Neural cell (in vitro differentiated cells): ENCODE results near the gene RHOC.

Experiments
- CTCF ChIP-seq: fragments of 450-650 bp; IDR thresholded peaks from 2 replicates; pipeline ENCODE4 v1.5.1; 2014; ENCODE audit warnings: antibody characterized with exemption, mild to moderate bottlenecking, moderate library complexity; ENCODE audit not compliant: poor library complexity, severe bottlenecking
- EZH2 ChIP-seq: fragments of 200-600, 300-800 bp; shearing (Covaris generic), sonication (generic); IDR thresholded peaks from 2 replicates; pipeline ENCODE4 v1.6.1; 2014; ENCODE audit warnings: antibody characterized with exemption, low read length, borderline replicate concordance, mild to moderate bottlenecking; ENCODE audit not compliant: insufficient read depth, poor library complexity, severe bottlenecking
- POLR2AphosphoS5 ChIP-seq: IDR thresholded peaks from 2 replicates; pipeline ENCODE4 v1.6.1; 2012
- RAD21 ChIP-seq: fragments of 450-650 bp; conservative IDR thresholded peaks from 2 replicates; pipeline ENCODE4 v1.6.1; 2014; ENCODE audit warnings: antibody characterized with exemption, mild to moderate bottlenecking, moderate library complexity
- REST ChIP-seq: IDR thresholded peaks from 2 replicates; pipeline ENCODE4 v1.6.1; 2012; ENCODE audit warnings: borderline replicate concordance

- TF ChIP-seq CTCF, result no peak
- no peak for TF ChIP-seq RAD21
- no peak for TF ChIP-seq EZH2
- no peak for TF ChIP-seq POLR2AphosphoS5
- TF ChIP-seq REST, result no peak
Observed at GRCh38 chr1:112720800-112721199, 13.9 kb upstream of the RHOC start.
